BLaER1 treated with 17β-estradiol and CSF1 and Interleukin-3, amounts not matched to agents 10 nM and 100 nM (cell line): ENCODE data around the gene NDUFS6.

Experiments used
- H3K27ac ChIP-seq, 11 experiments: shearing (Covaris generic); formaldehyde crosslinking; 2 replicates each; pipeline ENCODE4 v1.8.1; 2022
- H3K27me3 ChIP-seq, 11 experiments: shearing (Covaris generic); formaldehyde crosslinking; 2 replicates each; pipeline ENCODE4 v1.8.1; 2022
- H3K36me3 ChIP-seq, 11 experiments: shearing (Covaris generic); formaldehyde crosslinking; 2 replicates each; pipeline ENCODE4 v1.8.1; 2022
- H3K4me1 ChIP-seq, 10 experiments: shearing (Covaris generic); formaldehyde crosslinking; 2 replicates each; pipeline ENCODE4 v1.8.1; 2022
- H3K4me2 ChIP-seq, 11 experiments: shearing (Covaris generic); formaldehyde crosslinking; 2 replicates each; pipeline ENCODE4 v1.8.1; 2022
- H3K4me3 ChIP-seq, 10 experiments: shearing (Covaris generic); formaldehyde crosslinking; 2 replicates each; pipeline ENCODE4 v1.8.1; 2022
- H3K9ac ChIP-seq, 11 experiments: shearing (Covaris generic); formaldehyde crosslinking; 2 replicates each; pipeline ENCODE4 v1.8.1; 2022
- H3K9me3 ChIP-seq, 11 experiments: shearing (Covaris generic); formaldehyde crosslinking; replicated peaks in 1 of 11; 2 replicates each; pipeline ENCODE4 v1.8.1; 2022
- H4K20me1 ChIP-seq, 11 experiments: shearing (Covaris generic); formaldehyde crosslinking; 2 replicates each; pipeline ENCODE4 v1.8.1; 2022
- Cebpa-rat ChIP-seq, 11 experiments: shearing (Covaris generic); IDR thresholded peaks; 2 replicates each; pipeline ENCODE4 v1.8.1; 2022

The NDUFS6 gene

DNA sequence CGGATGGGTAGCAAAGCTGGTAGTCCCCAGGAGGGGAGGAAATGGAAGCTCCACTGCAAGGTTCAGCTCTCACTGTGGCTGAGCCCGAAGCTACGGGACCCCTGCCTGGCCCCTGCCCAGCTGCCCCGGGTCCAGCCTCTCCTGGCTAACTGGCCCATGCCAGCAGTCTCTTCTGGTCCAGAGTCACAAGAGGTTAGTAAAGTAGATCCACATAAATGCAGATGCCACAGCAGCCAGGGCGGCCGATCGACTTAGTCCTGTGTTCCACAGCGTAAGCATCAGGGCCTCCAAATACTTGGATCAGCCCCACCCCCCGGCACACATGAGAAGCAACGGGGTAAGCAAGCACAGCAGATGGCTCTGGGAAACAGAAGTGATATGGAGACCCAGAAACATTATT is 43.7 kb upstream of the NDUFS6 start:
- Histone ChIP-seq H3K9me3 (peaks cover 9 to 20% (median 20%) of the 10 kb centered on the region in 11 experiments), H3K4me3 (no peak overlapping the region), H4K20me1 (peaks cover 0 to 5% (median 0%) of the 10 kb centered on the region in 11 experiments; a peak in 1 of 22 replicates), H3K27me3 (peaks cover 0 to 31% (median 9%) of the 10 kb centered on the region in 11 experiments; a peak in 16 of 22 replicates), H3K36me3 (no peaks in the 10 kb centered on the region), H3K4me2 (no peak overlapping the region), H3K4me1 (peaks cover 13 to 61% (median 43%) of the 10 kb centered on the region in 10 experiments), H3K27ac (no peak overlapping the region), H3K9ac (no peak overlapping the region)
- TF ChIP-seq Cebpa-rat (IDR thresholded peaks at IDR 0.05) = no peak

DNA sequence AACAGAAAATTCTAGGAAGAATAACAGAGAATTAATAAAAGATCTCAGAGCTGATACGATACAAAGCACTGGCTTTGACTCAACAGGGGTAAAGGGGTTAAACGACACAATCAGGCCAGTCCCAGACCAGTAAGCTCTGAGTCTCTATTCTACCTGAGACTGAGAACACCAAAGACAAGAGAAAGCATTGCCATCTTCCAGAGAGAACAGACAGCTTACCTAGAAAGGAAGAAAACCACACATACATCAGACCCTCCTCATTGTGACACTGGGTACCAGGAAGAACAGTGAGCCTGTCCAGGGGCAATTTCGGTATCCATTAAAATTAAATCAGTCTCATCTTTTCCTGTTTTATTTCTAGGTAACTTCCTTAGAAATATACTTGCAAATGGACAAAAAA is 42.6 kb upstream of the NDUFS6 start:
- Histone ChIP-seq H3K9ac (no peak overlapping the region), H3K4me2 (no peak overlapping the region), H3K4me1 (peaks cover 22 to 65% (median 48%) of the 10 kb centered on the region in 10 experiments), H3K27me3 (peaks cover 0 to 40% (median 9%) of the 10 kb centered on the region in 11 experiments; a peak in 16 of 22 replicates), H4K20me1 (peaks cover 0 to 7% (median 0%) of the 10 kb centered on the region in 11 experiments; a peak in 2 of 22 replicates), H3K9me3 (peaks cover 9 to 20% (median 20%) of the 10 kb centered on the region in 11 experiments), H3K27ac (no peak overlapping the region), H3K36me3 (no peaks in the 10 kb centered on the region), H3K4me3 (no peak overlapping the region)
- no peak for TF ChIP-seq Cebpa-rat (IDR thresholded peaks at IDR 0.05)

GRCh38 chr5:1759378-1759970 is 41.7 kb upstream of the NDUFS6 start:
- H3K27ac ChIP-seq = no peak overlapping the region
- H3K4me1 ChIP-seq = peaks cover 26 to 71% (median 57%) of the 10 kb centered on the region in 10 experiments
- H3K4me2 ChIP-seq = peak overlapping the region in 1 of 11 experiments; percentile 89; a peak in 1 of 22 replicates
- peaks cover 0 to 49% (median 9%) of the 10 kb centered on the region in 11 experiments; a peak in 16 of 22 replicates for H3K27me3 ChIP-seq
- TF ChIP-seq Cebpa-rat (IDR thresholded peaks at IDR 0.05) = no peak
- H3K36me3 ChIP-seq = no peaks in the 10 kb centered on the region
- peaks cover 9 to 20% (median 20%) of the 10 kb centered on the region in 11 experiments for H3K9me3 ChIP-seq
- peaks cover 0 to 7% (median 0%) of the 10 kb centered on the region in 11 experiments; a peak in 2 of 22 replicates for H4K20me1 ChIP-seq
- no peak overlapping the region for H3K4me3 ChIP-seq
- H3K9ac ChIP-seq = no peak overlapping the region

GRCh38 chr5:1760231-1760630 is 41.0 kb upstream of the NDUFS6 start:
- H3K27ac ChIP-seq = no peak overlapping the region
- H3K9me3 ChIP-seq = peaks cover 9 to 20% (median 20%) of the 10 kb centered on the region in 11 experiments
- no peak overlapping the region for H3K9ac ChIP-seq
- H3K4me1 ChIP-seq = peaks cover 26 to 71% (median 63%) of the 10 kb centered on the region in 10 experiments
- H3K4me2 ChIP-seq = peak overlapping the region in 9 of 11 experiments; percentile 37 to 90 (median 70); a peak in 16 of 22 replicates
- H3K36me3 ChIP-seq = no peaks in the 10 kb centered on the region
- H3K27me3 ChIP-seq = peaks cover 0 to 54% (median 9%) of the 10 kb centered on the region in 11 experiments; a peak in 16 of 22 replicates
- H3K4me3 ChIP-seq = no peak overlapping the region
- no peak for TF ChIP-seq Cebpa-rat (IDR thresholded peaks at IDR 0.05)
- peaks cover 0 to 7% (median 0%) of the 10 kb centered on the region in 11 experiments; a peak in 2 of 22 replicates for H4K20me1 ChIP-seq

DNA sequence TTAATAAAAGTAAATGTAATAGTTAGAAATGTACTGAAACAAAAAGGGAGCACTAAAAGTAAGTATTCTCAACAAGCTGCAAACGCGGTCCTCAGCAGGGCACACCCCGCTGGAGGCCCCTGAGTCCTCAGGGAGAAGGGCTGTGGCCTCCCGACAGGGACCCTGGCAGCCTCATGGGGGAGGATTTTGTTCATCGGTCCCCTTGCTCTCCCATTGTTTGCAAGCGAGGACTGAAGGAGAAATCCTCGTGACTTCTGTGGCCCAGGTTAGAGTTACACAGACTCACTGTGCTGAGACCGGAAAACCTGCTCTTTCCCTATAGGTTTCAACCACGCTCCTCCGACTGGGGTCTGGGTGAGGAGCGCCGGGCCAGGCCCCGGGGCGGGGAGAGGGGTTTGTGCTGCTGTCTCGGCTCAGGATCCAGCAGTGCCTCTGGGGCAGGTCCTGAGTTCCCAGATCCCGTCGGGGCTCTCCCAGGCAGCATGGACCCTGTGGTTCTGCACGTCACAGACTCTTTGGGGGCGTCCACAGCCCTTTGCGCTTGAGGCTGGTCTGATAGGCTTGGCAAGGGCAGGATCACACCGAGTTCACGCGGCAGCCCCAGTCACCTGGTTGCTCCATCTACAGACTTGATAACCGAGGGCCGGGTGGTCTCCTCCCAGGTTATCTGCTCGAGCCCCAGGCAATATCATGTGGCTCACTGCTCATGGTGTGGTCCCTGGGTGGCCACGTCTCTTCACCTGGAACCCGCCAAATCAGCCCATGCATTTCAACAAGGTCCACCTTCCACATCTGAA is 40.4 kb upstream of the NDUFS6 start:
- Histone ChIP-seq H3K4me2 (peak overlapping the region in 10 of 11 experiments; percentile 32 to 90 (median 58); a peak in 18 of 22 replicates), H3K4me1 (peaks cover 26 to 66% (median 58%) of the 10 kb centered on the region in 10 experiments), H3K9ac (no peak overlapping the region), H3K27ac (no peak overlapping the region), H3K36me3 (no peaks in the 10 kb centered on the region), H3K9me3 (peaks cover 9 to 23% (median 20%) of the 10 kb centered on the region in 11 experiments), H3K27me3 (peaks cover 0 to 54% (median 9%) of the 10 kb centered on the region in 11 experiments; a peak in 16 of 22 replicates), H4K20me1 (peaks cover 0 to 7% (median 0%) of the 10 kb centered on the region in 11 experiments; a peak in 2 of 22 replicates), H3K4me3 (no peak overlapping the region)
- TF ChIP-seq Cebpa-rat (IDR thresholded peaks at IDR 0.05) = no peak

- Histone ChIP-seq H3K9ac (no peak overlapping the region), H3K27me3 (peaks cover 0 to 54% (median 9%) of the 10 kb centered on the region in 11 experiments; a peak in 16 of 22 replicates), H4K20me1 (peaks cover 0 to 7% (median 0%) of the 10 kb centered on the region in 11 experiments; a peak in 2 of 22 replicates), H3K9me3 (peaks cover 9 to 23% (median 20%) of the 10 kb centered on the region in 11 experiments), H3K27ac (no peak overlapping the region), H3K4me2 (peak overlapping the region in 8 of 11 experiments; percentile 37 to 90 (median 74); a peak in 14 of 22 replicates), H3K36me3 (no peaks in the 10 kb centered on the region), H3K4me1 (peaks cover 20 to 61% (median 53%) of the 10 kb centered on the region in 10 experiments), H3K4me3 (no peak overlapping the region)
- TF ChIP-seq Cebpa-rat (IDR thresholded peaks at IDR 0.05) = no peak
Observed at GRCh38 chr5:1761453-1761755, 39.8 kb upstream of the NDUFS6 start.

DNA sequence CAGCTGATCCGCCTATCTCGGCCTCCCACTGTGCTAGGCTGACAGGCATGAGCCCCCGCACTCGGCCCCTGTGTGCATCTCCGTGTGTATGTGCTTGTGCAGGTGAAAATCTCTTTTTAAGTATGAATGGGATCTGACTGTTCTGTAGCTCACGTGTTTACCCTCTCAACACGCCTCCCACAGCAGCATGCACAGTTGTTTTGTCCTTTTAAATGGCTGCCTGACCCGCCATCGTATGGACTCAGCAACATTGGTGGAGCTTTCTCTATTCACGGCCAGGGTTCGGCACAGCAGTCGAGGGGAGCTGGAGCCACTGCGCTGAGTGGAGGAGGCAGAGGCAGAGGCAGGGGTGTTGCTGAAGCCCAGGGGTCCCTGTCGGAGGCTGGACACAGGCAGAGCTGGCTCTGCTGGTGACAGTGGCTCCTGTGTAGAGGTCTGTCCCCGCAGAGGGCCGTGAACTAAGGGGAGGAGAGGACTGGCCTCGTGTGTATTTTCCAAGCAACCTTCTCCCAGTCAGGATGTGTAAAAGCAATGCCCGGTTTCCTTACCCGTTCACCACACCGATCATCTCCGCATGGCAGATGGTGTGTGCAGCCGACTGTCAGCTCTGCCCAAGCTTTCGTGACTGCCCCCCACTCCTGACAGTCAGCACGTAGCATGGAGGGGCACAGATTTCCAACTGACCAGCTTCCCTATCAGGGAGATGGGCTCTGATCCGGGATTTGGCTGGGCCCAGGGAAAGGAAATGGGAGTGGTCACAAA is 38.9 kb upstream of the NDUFS6 start:
- Histone ChIP-seq H3K4me1 (peaks cover 18 to 56% (median 50%) of the 10 kb centered on the region in 10 experiments), H3K9me3 (peaks cover 9 to 20% (median 17%) of the 10 kb centered on the region in 11 experiments), H3K9ac (peak overlapping the region in 3 of 11 experiments; percentile 0 to 44 (median 23); a peak in 4 of 22 replicates), H3K27ac (no peak overlapping the region), H3K36me3 (no peaks in the 10 kb centered on the region), H3K27me3 (peaks cover 0 to 54% (median 9%) of the 10 kb centered on the region in 11 experiments; a peak in 16 of 22 replicates), H4K20me1 (peaks cover 0 to 7% (median 0%) of the 10 kb centered on the region in 11 experiments; a peak in 2 of 22 replicates), H3K4me3 (no peak overlapping the region), H3K4me2 (peak overlapping the region; percentile 44 to 90 (median 72))
- TF ChIP-seq Cebpa-rat (IDR thresholded peaks at IDR 0.05) = no peak

DNA sequence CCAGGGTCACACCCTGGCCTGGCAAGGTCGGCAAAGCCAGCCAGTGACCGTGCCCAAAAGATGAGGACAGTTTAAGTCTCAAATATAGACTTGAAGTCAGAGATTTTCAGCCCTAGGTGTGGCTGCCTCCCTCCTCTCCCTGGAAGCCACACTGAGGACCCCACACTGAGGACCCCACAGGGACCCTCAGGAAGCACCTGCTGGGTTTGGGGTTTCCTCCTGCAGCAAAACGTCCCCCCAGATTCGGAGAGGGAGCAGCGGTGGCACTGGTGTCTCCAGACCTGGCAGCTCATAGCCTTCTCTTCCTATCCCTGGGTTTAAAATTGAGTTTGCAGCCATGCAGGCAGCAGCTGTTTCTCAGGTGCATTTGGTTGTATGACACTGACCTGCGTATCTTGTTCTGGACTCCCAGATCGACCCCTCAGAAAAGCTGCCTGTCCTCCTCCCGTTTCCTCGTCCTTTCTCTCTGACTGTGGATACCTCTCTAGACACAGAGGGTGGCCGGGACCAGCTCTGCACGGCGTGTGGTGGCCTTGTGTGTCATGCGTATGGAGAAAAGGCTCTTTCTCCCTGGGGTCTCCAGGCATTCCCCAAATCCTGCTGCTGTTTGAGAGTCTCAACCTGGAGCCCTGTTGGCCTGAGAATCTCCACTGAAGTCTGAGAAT is 38.2 kb upstream of the NDUFS6 start:
- no peaks in the 10 kb centered on the region for H3K36me3 ChIP-seq
- peaks cover 0 to 7% (median 0%) of the 10 kb centered on the region in 11 experiments; a peak in 2 of 22 replicates for H4K20me1 ChIP-seq
- H3K9me3 ChIP-seq = peaks cover 9 to 13% (median 10%) of the 10 kb centered on the region in 11 experiments
- H3K27me3 ChIP-seq = peaks cover 0 to 54% (median 9%) of the 10 kb centered on the region in 11 experiments; a peak in 16 of 22 replicates
- H3K27ac ChIP-seq = no peak overlapping the region
- no peak overlapping the region for H3K4me3 ChIP-seq
- H3K9ac ChIP-seq = peak overlapping the region in 3 of 11 experiments; percentile 0 to 44 (median 23); a peak in 4 of 22 replicates
- H3K4me2 ChIP-seq = peak overlapping the region; percentile 44 to 90 (median 72)
- H3K4me1 ChIP-seq = peaks cover 18 to 56% (median 50%) of the 10 kb centered on the region in 10 experiments
- no peak for TF ChIP-seq Cebpa-rat (IDR thresholded peaks at IDR 0.05)
